ENCODE data around the gene ZBTB2.

Gene ZBTB2

DNA sequence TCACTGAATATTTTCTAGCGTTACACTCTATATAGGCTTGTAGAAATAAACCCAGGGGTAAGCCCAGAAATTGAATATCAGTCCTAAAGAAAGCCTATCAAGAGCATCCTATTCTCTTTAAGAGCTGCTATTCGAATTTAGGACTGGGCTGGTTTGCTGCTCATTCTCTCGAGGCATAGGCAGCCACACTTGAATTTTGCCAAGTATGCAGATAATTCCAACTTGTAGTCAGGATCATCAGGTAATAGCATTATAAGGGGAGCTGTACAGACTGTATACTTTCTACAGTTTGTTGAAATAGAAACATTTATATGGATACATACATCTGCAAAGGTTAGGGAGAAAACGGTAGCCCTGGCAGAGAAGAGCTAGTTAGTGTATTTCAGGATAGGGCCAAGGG is 2.1 kb upstream of the ZBTB2 start:
- Histone ChIP-seq H3K4me3 (ENCODE audit: low read depth, low read length) (no peak overlapping the region), H3K27ac (ENCODE audit: extremely low read depth, low read depth, low read length) (no peak overlapping the region), H3K4me1 (ENCODE audit: control insufficient read depth, insufficient read depth, low read length) (peaks cover 6% of the 10 kb centered on the region), H3K36me3 (ENCODE audit: control insufficient read depth in 2 of 2, insufficient read depth in 1 of 2, low read length in 2 of 2) (peaks cover 0 to 39% of the 10 kb centered on the region in 2 experiments; a peak in 2 of 3 replicates), H3K9me3 (ENCODE audit: control insufficient read depth, insufficient read depth, low read depth, low read length) (no peaks in the 10 kb centered on the region)
- ChIA-PET POLR2A (interaction anchor here (0.6 kb wide), 1 partner anchor 212 kb away, joined by 3 read pairs; no protein-coding TSS in a partner anchor), CTCF (interaction anchor here (0.6 to 3.2 kb wide), 5 partner anchors 11 to 1322 kb away, joined by 3 to 12 read pairs (median 3); no protein-coding TSS in a partner anchor)
- no peak for TF ChIP-seq ZNF239 (tag by site-specific recombination; IDR thresholded peaks at IDR 0.05)
- TF ChIP-seq SCRT2 (tag by site-specific recombination; IDR thresholded peaks at IDR 0.05), result no peak
- TF ChIP-seq ZNF560 (tag by site-specific recombination; IDR thresholded peaks at IDR 0.05; ENCODE audit: borderline replicate concordance), result no peak
- no peak for TF ChIP-seq ZFP41 (tag by site-specific recombination; IDR thresholded peaks at IDR 0.05; ENCODE audit: borderline replicate concordance)
- no peak for TF ChIP-seq ZNF558 (tag by site-specific recombination; IDR thresholded peaks at IDR 0.05)
- TF ChIP-seq, protein P1, sequence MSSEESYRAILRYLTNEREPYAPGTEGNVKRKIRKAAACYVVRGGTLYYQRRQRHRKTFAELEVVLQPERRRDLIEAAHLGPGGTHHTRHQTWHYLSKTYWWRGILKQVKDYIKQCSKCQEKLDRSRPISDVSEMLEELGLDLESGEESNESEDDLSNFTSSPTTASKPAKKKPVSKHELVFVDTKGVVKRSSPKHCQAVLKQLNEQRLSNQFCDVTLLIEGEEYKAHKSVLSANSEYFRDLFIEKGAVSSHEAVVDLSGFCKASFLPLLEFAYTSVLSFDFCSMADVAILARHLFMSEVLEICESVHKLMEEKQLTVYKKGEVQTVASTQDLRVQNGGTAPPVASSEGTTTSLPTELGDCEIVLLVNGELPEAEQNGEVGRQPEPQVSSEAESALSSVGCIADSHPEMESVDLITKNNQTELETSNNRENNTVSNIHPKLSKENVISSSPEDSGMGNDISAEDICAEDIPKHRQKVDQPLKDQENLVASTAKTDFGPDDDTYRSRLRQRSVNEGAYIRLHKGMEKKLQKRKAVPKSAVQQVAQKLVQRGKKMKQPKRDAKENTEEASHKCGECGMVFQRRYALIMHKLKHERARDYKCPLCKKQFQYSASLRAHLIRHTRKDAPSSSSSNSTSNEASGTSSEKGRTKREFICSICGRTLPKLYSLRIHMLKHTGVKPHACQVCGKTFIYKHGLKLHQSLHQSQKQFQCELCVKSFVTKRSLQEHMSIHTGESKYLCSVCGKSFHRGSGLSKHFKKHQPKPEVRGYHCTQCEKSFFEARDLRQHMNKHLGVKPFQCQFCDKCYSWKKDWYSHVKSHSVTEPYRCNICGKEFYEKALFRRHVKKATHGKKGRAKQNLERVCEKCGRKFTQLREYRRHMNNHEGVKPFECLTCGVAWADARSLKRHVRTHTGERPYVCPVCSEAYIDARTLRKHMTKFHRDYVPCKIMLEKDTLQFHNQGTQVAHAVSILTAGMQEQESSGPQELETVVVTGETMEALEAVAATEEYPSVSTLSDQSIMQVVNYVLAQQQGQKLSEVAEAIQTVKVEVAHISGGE (tag by site-specific recombination; conservative IDR thresholded peaks at IDR 0.05; ENCODE audit: low read depth), result no peak
- TF ChIP-seq, protein P2, sequence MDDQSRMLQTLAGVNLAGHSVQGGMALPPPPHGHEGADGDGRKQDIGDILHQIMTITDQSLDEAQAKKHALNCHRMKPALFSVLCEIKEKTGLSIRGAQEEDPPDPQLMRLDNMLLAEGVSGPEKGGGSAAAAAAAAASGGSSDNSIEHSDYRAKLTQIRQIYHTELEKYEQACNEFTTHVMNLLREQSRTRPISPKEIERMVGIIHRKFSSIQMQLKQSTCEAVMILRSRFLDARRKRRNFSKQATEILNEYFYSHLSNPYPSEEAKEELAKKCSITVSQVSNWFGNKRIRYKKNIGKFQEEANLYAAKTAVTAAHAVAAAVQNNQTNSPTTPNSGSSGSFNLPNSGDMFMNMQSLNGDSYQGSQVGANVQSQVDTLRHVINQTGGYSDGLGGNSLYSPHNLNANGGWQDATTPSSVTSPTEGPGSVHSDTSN (CRISPR knock-in tag; IDR thresholded peaks at IDR 0.05), result no peak
- no peak for TF ChIP-seq ZNF830 (tag by site-specific recombination; IDR thresholded peaks at IDR 0.05; ENCODE audit: low read depth)
- no peak for TF ChIP-seq KLF9 (tag by site-specific recombination; IDR thresholded peaks at IDR 0.05; ENCODE audit: low read depth)
- no peak for TF ChIP-seq ZIC2 (tag by site-specific recombination; IDR thresholded peaks at IDR 0.05)
- TF ChIP-seq SP3 (tag by site-specific recombination; IDR thresholded peaks at IDR 0.05), result no peak
- no peak for TF ChIP-seq ZNF138 (tag by site-specific recombination; IDR thresholded peaks at IDR 0.05; ENCODE audit: borderline replicate concordance)
- TF ChIP-seq ZNF311 (tag by site-specific recombination; IDR thresholded peaks at IDR 0.05; ENCODE audit: borderline replicate concordance), result no peak
- no peak for TF ChIP-seq ZFHX2 (tag by site-specific recombination; conservative IDR thresholded peaks at IDR 0.05)
- TF ChIP-seq ZNF214 (tag by site-specific recombination; IDR thresholded peaks at IDR 0.05; ENCODE audit: borderline replicate concordance), result no peak
- TF ChIP-seq ZNF121 (tag by site-specific recombination; IDR thresholded peaks at IDR 0.05), result no peak

DNA sequence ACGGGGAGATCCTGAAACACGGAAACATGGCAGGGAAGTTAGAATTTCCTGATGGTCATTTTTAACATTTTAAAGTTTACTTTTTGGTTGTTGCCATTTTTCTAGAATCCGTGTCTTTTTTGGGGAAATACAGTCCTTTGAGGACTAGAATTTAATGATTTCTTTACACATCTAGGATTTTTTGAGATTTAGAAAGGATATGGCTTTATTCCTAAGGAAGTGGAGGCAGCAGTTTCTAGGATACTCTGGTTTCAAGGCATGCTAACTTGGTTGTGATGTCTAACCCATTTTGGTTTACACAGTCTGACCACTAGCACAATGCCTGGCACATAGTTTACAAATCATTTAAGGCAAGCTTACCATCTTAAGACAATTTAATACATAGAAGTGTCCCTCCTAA is 1.1 kb upstream of the ZBTB2 start:
- Histone ChIP-seq H3K27ac (ENCODE audit: extremely low read depth, low read depth, low read length) (peak overlapping the region; percentile 100; the same call in 1 of the 2 replicates), H3K4me1 (ENCODE audit: control insufficient read depth, insufficient read depth, low read length) (peaks cover 6% of the 10 kb centered on the region), H3K4me3 (ENCODE audit: low read depth, low read length) (peak overlapping the region; percentile 97), H3K9me3 (ENCODE audit: control insufficient read depth, insufficient read depth, low read depth, low read length) (no peaks in the 10 kb centered on the region), H3K36me3 (ENCODE audit: control insufficient read depth in 2 of 2, insufficient read depth in 1 of 2, low read length in 2 of 2) (peaks cover 0 to 36% of the 10 kb centered on the region in 2 experiments; a peak in 1 of 3 replicates)
- ChIA-PET POLR2A (interaction anchor here (1.1 kb wide), 1 partner anchor 59 kb away, joined by 5 read pairs; the partner anchor contains the start of gene RMND1), CTCF (interaction anchor here (3.2 kb wide), 1 partner anchor 14 kb away, joined by 12 read pairs; no protein-coding TSS in a partner anchor)
- no peak for TF ChIP-seq ZBTB48 (tag by site-specific recombination; IDR thresholded peaks at IDR 0.05)
- TF ChIP-seq, protein P3, sequence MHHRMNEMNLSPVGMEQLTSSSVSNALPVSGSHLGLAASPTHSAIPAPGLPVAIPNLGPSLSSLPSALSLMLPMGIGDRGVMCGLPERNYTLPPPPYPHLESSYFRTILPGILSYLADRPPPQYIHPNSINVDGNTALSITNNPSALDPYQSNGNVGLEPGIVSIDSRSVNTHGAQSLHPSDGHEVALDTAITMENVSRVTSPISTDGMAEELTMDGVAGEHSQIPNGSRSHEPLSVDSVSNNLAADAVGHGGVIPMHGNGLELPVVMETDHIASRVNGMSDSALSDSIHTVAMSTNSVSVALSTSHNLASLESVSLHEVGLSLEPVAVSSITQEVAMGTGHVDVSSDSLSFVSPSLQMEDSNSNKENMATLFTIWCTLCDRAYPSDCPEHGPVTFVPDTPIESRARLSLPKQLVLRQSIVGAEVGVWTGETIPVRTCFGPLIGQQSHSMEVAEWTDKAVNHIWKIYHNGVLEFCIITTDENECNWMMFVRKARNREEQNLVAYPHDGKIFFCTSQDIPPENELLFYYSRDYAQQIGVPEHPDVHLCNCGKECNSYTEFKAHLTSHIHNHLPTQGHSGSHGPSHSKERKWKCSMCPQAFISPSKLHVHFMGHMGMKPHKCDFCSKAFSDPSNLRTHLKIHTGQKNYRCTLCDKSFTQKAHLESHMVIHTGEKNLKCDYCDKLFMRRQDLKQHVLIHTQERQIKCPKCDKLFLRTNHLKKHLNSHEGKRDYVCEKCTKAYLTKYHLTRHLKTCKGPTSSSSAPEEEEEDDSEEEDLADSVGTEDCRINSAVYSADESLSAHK (tag by site-specific recombination; IDR thresholded peaks at IDR 0.05), result peak; percentile 80

Measured in HEK293 (cell line).